ENCODE data around the gene ANLN. TPM values are rescaled to one million over a fixed set of nuclear protein-coding genes. Genes with fewer than 3 reads are reported as not detected.
A peak's percentile ranks its signal among the peaks of the same experiment; 100 is the strongest.
"Not testable (repeated sequence)": the region's sequence is repeated elsewhere in the genome, so short reads cannot be mapped to it uniquely, and the experiment has no call there.

ANLN gene
- total RNA-seq, 1 donor from 2014 or later = 33.2 TPM

- Mint-ChIP-seq H3K36me3 (ENCODE audit: low read depth) (peaks cover 13% of the 10 kb centered on the region), H3K27ac (ENCODE audit: unreplicated experiment) (no peak overlapping the region), H3K27me3 (ENCODE audit: low read depth) (peaks cover 7% of the 10 kb centered on the region), H3K4me1 (ENCODE audit: low read depth) (peaks cover 8% of the 10 kb centered on the region), H3K9me3 (ENCODE audit: low read depth) (peaks cover 16% of the 10 kb centered on the region), H3K4me3 (ENCODE audit: unreplicated experiment) (no peak overlapping the region)
- no peak for TF ChIP-seq CTCF (IDR thresholded peaks at IDR 0.05)
- no peak for DNase-seq (ENCODE audit: low spot score)
These were observed 85.7 kb downstream of the ANLN start for GRCh38 chr7:36475381-36475780.

- peaks cover 15% of the 10 kb centered on the region for H3K27me3 Mint-ChIP-seq (ENCODE audit: low read depth)
- no peak for TF ChIP-seq CTCF (IDR thresholded peaks at IDR 0.05)
These were observed 89.1 kb downstream of the ANLN start for GRCh38 chr7:36478745-36479144.

DNA sequence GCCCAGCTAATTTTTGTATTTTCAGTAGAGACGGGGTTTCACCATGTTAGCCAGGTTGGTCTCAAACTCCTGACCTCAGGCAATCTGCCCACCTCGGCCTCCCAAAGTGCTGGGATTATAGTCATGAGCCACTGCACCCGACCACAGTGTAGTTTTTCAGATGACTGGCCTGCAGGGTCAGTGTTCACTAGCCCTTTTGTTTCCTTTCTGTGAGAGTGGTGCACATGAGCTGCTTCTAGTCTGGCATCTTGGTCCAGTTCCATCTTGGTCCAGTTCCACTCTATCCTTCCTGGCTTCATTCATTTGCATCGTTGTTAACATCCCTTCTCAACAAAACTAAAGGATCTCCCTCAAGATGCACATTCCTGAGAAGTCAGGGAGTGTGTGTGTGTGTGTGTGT, 94.2 kb downstream of the ANLN start:
- H3K36me3 Mint-ChIP-seq (ENCODE audit: low read depth) = peaks cover 17% of the 10 kb centered on the region
- not testable (repeated sequence) for DNase-seq (ENCODE audit: low spot score); H3K27ac Mint-ChIP-seq (ENCODE audit: unreplicated experiment); H3K4me3 Mint-ChIP-seq (ENCODE audit: unreplicated experiment); H3K4me1 Mint-ChIP-seq (ENCODE audit: low read depth)
- H3K27me3 Mint-ChIP-seq (ENCODE audit: low read depth) = peaks cover 18% of the 10 kb centered on the region
- H3K9me3 Mint-ChIP-seq (ENCODE audit: low read depth) = peaks cover 22% of the 10 kb centered on the region

More at GRCh38 chr7:36478745-36479144, 89.1 kb downstream of the ANLN start:
- no peak overlapping the region for H3K4me3 Mint-ChIP-seq (ENCODE audit: unreplicated experiment)
- H3K27ac Mint-ChIP-seq (ENCODE audit: unreplicated experiment) = no peak overlapping the region
- H3K36me3 Mint-ChIP-seq (ENCODE audit: low read depth) = peaks cover 19% of the 10 kb centered on the region
- peaks cover 23% of the 10 kb centered on the region for H3K9me3 Mint-ChIP-seq (ENCODE audit: low read depth)
- no peak for DNase-seq (ENCODE audit: low spot score)
- H3K4me1 Mint-ChIP-seq (ENCODE audit: low read depth) = peaks cover 3% of the 10 kb centered on the region

DNA sequence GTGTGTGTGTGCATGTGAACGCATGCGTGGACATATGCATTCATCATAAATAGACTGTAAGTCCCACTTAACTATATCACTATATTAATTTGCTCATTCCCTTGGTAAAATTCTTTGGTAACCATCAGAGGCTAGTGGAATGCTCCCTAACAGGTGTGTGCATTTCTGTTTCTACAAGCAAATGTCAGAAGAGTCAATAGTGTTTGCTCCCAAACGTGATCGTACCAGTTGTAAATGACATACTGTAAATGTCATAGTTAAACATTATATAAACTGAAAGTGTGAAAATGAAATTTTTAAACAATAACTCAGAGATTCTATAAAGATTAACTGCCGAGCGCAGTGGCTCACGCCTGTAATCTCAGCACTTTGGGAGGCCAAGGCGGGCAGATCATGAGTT, 94.6 kb downstream of the ANLN start:
- Mint-ChIP-seq H3K4me3 (ENCODE audit: unreplicated experiment) (no peak overlapping the region), H3K27me3 (ENCODE audit: low read depth) (peaks cover 18% of the 10 kb centered on the region), H3K27ac (ENCODE audit: unreplicated experiment) (no peak overlapping the region), H3K9me3 (ENCODE audit: low read depth) (peaks cover 17% of the 10 kb centered on the region), H3K36me3 (ENCODE audit: low read depth) (peaks cover 14% of the 10 kb centered on the region), H3K4me1 (ENCODE audit: low read depth) (peaks cover 2% of the 10 kb centered on the region)
- DNase-seq (ENCODE audit: low spot score) = no peak
- no peak for TF ChIP-seq CTCF (IDR thresholded peaks at IDR 0.05)

- H3K27ac Mint-ChIP-seq (ENCODE audit: unreplicated experiment) = no peak overlapping the region
- H3K9me3 Mint-ChIP-seq (ENCODE audit: low read depth) = no peaks in the 10 kb centered on the region
- TF ChIP-seq CTCF (IDR thresholded peaks at IDR 0.05) = no peak
- peaks cover 6% of the 10 kb centered on the region for H3K4me1 Mint-ChIP-seq (ENCODE audit: low read depth)
- H3K4me3 Mint-ChIP-seq (ENCODE audit: unreplicated experiment) = no peak overlapping the region
- H3K36me3 Mint-ChIP-seq (ENCODE audit: low read depth) = no peaks in the 10 kb centered on the region
- peaks cover 5% of the 10 kb centered on the region for H3K27me3 Mint-ChIP-seq (ENCODE audit: low read depth)
- DNase-seq (ENCODE audit: low spot score) = no peak
These were observed 96.7 kb downstream of the ANLN start for GRCh38 chr7:36486336-36486735.

GRCh38 chr7:36487756-36488336, 98.2 kb downstream of the ANLN start:
- Mint-ChIP-seq H3K9me3 (ENCODE audit: low read depth) (no peaks in the 10 kb centered on the region), H3K27me3 (ENCODE audit: low read depth) (peaks cover 8% of the 10 kb centered on the region), H3K4me1 (ENCODE audit: low read depth) (peaks cover 6% of the 10 kb centered on the region), H3K4me3 (ENCODE audit: unreplicated experiment) (no peak overlapping the region), H3K36me3 (ENCODE audit: low read depth) (no peaks in the 10 kb centered on the region), H3K27ac (ENCODE audit: unreplicated experiment) (no peak overlapping the region)
- DNase-seq (ENCODE audit: low spot score) = no peak
- peak; percentile 93 for TF ChIP-seq CTCF (IDR thresholded peaks at IDR 0.05)

DNA sequence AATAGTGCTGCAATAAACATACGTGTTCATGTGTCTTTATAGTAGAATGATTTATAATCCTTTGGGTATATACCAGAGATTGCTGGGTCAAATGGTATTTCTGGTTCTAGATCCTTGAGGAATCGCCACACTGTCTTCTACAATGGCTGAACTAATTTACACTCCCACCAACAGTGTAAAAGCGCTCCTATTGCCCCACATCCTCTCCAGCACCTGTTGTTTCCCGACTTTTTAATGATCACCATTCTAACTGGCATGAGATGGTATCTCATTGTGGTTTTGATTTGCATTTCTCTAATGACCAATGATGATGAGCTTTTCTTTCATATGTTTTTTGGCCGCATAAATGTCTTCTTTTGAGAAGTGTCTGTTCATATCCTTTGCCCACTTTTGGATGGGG, 99.0 kb downstream of the ANLN start:
- not testable (repeated sequence) for H3K4me1 Mint-ChIP-seq (ENCODE audit: low read depth); H3K9me3 Mint-ChIP-seq (ENCODE audit: low read depth); H3K36me3 Mint-ChIP-seq (ENCODE audit: low read depth); DNase-seq (ENCODE audit: low spot score); H3K4me3 Mint-ChIP-seq (ENCODE audit: unreplicated experiment); H3K27ac Mint-ChIP-seq (ENCODE audit: unreplicated experiment); H3K27me3 Mint-ChIP-seq (ENCODE audit: low read depth)

All from chondrocyte (in vitro differentiated cells).